ENCODE data around the gene KIF22.

The KIF22 gene

GRCh38 chr16:29804020-29804419, 13.5 kb downstream of the KIF22 start:
- no peak for DNase-seq (ENCODE audit: low read depth in 3 of 3)

GRCh38 chr16:29804455-29805231, 14.1 kb downstream of the KIF22 start:
- DNase-seq (ENCODE audit: low read depth in 3 of 3), result no peak

DNA sequence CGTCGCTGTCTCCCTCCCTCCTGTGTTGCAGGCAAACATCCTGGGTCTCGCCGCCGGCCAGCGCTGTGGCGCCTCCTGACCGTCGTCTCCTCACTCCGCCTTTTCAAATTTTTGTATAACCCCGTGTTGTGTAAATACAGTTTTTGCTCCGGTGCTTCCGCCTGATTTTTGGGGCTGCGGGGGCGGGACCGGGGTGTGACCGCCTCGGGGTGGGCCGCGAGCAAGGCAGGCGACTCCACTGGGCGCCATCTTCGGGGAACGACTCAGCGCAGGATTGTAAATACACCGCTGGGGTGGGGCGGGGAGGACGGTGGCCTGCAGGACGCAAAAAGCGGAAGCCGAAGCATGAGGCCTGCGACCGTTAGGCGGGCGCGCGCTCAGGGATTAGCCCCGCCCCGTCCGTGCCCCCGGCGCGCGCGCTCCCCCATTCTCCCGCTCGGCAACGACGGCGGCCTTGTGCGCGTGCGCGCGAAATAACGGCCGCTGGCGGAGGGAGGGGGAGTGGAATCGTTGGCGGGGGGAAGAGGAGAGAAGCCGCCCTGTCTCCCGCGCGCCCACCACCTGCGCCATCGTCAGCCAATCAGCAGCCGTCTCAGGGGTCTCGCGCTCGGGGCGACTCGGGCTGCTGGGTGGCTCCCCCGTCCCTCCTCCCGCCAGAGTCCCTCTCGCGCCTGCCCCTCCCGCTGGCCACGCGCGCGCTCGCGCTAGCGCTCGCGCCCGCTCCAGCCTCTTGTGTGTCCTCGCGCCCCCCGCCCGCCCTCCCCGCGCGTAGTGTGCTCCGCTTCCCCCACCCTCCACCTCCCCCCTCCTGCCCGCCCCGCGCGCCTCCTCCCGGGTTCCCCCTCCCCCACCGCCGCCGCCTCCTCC, 14.9 kb downstream of the KIF22 start:
- DNase-seq (ENCODE audit: low read depth in 3 of 3), result peak; percentile 93 to 98 (median 93)

DNA sequence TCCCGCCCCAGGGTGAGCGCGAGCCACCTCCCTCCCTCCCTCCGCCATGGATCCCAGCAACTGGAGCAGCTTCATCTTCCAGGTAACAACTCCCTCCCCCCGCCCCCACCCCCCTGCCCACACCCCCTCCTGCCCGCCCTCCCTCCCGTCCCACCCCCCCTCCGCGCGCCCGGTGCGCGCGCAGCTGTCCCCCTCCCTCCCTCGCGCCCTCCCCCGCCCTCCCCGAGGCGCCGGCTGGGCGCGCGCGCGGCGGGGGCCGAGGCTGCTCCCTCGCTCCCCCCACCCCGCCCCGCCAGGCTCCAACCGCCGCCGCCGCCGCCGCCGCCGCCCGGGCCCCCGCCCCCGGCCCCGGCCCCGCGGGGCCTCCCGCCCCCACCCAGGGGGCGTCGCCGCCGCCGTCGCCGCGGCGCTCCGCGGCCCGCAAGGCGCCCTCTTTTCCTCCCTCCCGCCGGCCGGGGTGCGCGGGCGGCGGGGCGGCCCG, 15.6 kb downstream of the KIF22 start, which contains the start of gene MAZ:
TSS of gene MAZ (plus strand) at position 431 of the 481 bp plus-strand sequence. CDS start 173 bp downstream, outside the sequence.
- peak in 2 of 3 experiments; percentile 63 to 75 for DNase-seq (ENCODE audit: low read depth in 3 of 3)

DNA sequence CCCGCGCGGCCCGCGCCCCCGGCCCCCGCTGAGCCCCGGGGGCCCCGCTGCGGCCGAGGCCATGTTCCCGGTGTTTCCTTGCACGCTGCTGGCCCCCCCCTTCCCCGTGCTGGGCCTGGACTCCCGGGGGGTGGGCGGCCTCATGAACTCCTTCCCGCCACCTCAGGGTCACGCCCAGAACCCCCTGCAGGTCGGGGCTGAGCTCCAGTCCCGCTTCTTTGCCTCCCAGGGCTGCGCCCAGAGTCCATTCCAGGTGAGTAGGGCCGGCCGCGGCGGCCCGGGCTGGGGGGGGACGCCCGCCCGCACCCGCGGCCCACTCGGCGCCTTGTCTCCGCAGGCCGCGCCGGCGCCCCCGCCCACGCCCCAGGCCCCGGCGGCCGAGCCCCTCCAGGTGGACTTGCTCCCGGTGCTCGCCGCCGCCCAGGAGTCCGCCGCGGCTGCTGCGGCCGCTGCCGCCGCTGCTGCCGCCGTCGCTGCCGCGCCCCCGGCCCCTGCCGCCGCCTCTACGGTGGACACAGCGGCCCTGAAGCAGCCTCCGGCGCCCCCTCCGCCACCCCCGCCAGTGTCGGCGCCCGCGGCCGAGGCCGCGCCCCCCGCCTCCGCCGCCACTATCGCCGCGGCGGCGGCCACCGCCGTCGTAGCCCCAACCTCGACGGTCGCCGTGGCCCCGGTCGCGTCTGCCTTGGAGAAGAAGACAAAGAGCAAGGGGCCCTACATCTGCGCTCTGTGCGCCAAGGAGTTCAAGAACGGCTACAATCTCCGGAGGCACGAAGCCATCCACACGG, 16.3 kb downstream of the KIF22 start:
- DNase-seq (ENCODE audit: low read depth in 3 of 3), result peak in 2 of 3 experiments; percentile 32 to 71

- DNase-seq (ENCODE audit: low read depth in 3 of 3), result peak; percentile 78 to 90 (median 78)
Observed at GRCh38 chr16:29807426-29808218, 17.1 kb downstream of the KIF22 start.

- peak in 2 of 3 experiments; percentile 19 to 47 for DNase-seq (ENCODE audit: low read depth in 3 of 3)
Observed at GRCh38 chr16:29808219-29808900, 17.8 kb downstream of the KIF22 start.

DNA sequence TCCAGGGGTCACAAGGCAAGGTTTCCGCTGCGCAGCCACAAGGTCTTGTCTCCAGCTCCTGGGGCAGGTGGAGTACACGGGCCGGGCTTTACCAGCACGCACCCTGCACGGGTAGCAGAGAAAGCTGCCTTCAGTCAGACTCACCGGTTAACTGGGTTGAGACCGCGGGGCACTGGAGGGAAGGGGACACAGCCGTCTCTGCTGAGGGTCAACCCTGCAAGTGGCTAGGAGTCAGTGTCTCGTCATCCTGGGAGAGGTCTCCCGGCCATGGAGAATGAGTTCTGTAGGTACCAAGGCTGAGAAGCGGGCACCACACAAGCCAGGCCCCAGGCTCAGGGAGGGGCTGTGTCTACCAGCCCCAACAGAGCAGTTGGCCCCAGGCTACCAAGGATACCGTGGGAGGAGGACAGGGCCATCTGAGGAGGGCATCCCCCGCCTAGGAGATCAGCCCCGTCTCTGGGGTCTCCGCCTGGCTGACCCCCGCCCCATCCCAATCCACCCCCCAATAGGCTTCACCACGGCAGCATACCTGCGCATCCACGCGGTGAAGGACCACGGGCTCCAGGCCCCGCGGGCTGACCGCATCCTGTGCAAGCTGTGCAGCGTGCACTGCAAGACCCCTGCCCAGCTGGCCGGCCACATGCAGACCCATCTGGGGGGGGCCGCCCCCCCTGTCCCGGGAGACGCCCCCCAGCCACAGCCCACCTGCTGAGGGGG, 18.6 kb downstream of the KIF22 start:
- DNase-seq (ENCODE audit: low read depth in 3 of 3), result no peak

GRCh38 chr16:29809850-29810698, 19.5 kb downstream of the KIF22 start:
- DNase-seq (ENCODE audit: low read depth in 3 of 3), result peak in 1 of 3 experiments; percentile 42

DNA sequence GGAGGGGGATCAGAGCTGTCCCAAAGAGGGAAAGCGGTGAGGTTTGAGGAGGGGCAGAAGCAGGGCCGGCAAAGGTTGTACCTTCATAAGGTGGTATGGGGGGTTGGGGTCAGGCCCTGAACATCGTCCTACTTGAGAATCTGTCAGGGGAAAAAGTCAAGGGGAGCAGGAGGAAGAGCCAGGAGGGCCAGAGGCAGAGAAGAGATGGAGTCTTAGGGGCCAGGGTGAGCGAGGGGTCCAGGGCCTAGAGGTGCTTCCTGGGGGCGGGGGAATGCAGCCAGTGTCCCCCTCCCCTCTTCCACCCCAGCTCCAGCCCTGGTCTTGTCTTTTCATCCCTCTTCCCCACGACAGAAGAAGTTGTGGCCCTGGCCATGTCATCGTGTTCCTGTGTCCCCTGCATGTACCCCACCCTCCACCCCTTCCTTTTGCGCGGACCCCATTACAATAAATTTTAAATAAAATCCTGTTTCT, 20.2 kb downstream of the KIF22 start:
- no peak for DNase-seq (ENCODE audit: low read depth in 3 of 3)

DNA sequence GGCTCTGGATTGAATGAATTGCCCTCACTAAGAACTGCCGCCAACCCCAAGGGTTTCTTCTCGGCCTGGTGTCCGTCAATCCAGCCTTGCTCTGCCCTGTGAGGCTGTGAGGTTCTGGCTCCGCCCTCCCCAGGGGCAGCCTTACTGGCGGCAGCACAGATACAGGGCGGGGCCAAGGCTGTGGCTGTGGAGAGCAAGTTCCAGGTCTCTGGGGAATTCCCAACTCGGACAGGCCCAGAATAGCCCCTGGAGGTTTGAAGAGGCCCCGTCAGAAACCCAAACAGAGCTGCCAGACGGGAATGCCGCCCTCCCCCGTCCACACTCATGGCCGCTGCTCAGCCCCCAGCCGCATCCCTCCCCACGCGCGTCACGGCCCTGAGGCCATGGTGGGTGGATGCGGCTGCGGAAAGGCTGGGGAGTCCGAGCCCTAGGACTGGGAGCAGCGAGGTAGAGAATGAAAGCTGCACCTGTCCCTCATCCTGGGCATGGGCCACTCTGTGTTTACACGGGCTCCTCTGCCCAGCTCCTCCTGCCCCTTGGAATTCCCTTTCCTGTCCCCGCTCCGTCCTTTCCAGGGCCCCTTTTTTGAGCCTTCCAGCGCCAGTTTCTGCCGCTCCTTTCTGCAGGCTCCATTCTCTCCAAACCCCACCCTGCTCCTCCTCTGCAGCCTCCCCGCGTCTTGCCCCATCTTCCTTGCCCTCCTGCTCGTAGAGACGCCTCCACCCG, 20.8 kb downstream of the KIF22 start:
- DNase-seq (ENCODE audit: low read depth in 3 of 3), result peak in 2 of 3 experiments; percentile 43 to 84

DNA sequence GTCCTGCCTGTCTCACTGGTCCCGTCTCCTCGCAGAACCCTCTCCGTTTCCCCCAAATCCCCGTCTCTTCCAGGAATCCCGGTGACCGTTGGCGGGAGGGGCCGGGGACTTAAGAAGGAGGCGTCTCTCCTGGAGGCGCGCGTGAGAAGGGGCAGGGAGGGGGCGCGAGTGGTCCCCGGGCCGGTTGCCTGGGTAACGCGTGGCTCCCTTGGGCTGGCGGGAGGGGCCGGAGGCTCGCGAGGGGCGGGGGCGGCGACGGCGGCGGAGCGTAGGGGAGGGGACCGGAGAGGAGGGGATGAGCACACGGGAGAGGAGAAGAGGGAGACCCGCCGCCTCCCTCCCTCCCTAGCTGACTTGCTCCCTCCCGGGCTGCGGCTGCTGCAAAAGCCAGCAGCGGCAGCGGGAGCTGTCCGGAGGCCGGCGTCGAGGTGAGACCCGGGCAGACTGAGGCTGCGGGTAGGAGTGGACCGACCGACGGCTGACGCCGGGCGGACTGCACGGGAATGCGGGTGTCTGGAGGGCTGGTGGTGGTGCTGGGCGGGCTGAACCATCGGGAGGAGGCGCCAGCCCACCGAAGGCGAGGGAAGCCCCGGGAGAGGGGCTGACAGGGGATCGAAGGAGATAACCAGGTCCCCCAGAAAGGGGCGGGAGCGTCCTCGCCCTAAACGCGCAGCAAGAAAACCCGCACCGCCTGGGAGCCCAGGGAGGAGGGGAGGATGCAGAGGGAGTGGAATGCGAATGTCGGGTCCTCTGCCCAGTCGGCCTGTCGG, 21.5 kb downstream of the KIF22 start, which contains the start of gene PRRT2:
TSS of gene PRRT2 (plus strand) at position 298 of the 770 bp plus-strand sequence. CDS start 862 bp downstream, outside the sequence.
- DNase-seq (ENCODE audit: low read depth in 3 of 3), result peak in 1 of 3 experiments; percentile 63

DNA sequence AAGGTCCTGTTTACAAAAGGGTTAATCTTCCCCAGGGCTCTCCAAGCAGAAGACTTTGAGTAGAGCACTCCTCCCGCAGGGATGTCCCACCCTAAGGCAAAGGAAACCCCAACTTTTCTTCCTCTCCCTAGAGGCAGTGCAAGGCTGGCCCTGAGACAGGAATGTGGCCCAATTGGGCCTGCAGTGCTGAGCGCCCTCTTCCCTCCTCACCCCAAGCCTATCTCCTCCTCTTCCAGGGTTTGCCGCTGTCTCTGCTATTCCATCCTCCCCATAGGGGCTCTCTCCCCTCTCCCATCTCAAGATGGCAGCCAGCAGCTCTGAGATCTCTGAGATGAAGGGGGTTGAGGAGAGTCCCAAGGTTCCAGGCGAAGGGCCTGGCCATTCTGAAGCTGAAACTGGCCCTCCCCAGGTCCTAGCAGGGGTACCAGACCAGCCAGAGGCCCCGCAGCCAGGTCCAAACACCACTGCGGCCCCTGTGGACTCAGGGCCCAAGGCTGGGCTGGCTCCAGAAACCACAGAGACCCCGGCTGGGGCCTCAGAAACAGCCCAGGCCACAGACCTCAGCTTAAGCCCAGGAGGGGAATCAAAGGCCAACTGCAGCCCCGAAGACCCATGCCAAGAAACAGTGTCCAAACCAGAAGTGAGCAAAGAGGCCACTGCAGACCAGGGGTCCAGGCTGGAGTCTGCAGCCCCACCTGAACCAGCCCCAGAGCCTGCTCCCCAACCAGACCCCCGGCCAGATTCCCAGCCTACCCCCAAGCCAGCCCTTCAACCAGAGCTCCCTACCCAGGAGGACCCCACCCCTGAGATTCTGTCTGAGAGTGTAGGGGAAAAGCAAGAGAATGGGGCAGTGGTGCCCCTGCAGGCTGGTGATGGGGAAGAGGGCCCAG, 22.4 kb downstream of the KIF22 start:
- DNase-seq (ENCODE audit: low read depth in 3 of 3), result no peak

- no peak for DNase-seq (ENCODE audit: low read depth in 3 of 3)
Observed at GRCh38 chr16:29813644-29814562, 23.4 kb downstream of the KIF22 start.

DNA sequence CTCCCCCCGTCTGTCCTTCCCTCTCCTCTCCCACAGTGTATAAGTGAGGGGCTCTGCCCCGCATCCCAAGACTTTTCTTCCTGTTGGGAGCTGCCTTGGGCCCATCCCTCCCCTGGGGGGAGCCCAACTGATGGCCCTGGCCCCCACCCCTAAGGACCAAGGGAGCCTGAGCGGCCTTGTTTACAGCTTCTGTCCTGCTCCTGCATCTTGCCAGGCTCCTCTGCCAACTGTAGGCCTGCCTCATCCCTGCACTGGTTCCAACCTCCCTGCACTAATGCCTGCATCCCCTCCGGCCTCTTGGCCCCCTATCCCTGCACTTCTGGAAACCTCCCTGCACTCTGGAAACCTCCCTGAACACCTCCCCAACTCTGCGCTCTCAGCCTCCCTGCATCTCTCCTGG, 24.0 kb downstream of the KIF22 start:
- no peak for DNase-seq (ENCODE audit: low read depth in 3 of 3)

All from stimulated activated CD4-positive, alpha-beta T cell treated with anti-CD3 and anti-CD28 coated beads, TNF-alpha, amount 100 ng/mL, for 24 hours (primary cell).